Neural progenitor cell (in vitro differentiated cells): ENCODE measurements around the gene DOCK10. TPM values are rescaled to one million over a fixed set of nuclear protein-coding genes. Genes with fewer than 3 reads are reported as not detected.

ENCODE experiments used
- DNase-seq: peaks from one replicate; pipeline ENCODE4 v3.0.0-alpha.2; 2016; ENCODE audit warnings: low spot score
- H2AFZ ChIP-seq: fragments of 200-600 bp; sonication (generic); replicated peaks from 2 replicates; pipeline ENCODE4 v1.6.1; 2016; ENCODE audit warnings: antibody characterized with exemption
- H3F3A ChIP-seq: fragments of 200-600 bp; sonication (generic); 2 replicates; pipeline ENCODE4 v1.6.1; 2016; ENCODE audit warnings: antibody characterized with exemption, low read depth
- H3K27ac ChIP-seq: fragments of 200-600 bp; sonication (generic); 2 replicates; pipeline ENCODE4 v1.5.1; 2016; ENCODE audit warnings: mild to moderate bottlenecking
- H3K27me3 ChIP-seq: fragments of 200-600 bp; sonication (generic); 2 replicates; pipeline ENCODE4 v1.6.1; 2016; ENCODE audit warnings: mild to moderate bottlenecking, moderate library complexity
- H3K36me3 ChIP-seq: fragments of 200-600 bp; sonication (generic); 2 replicates; pipeline ENCODE4 v1.5.1; 2016
- H3K4me1 ChIP-seq: fragments of 200-600 bp; sonication (generic); 2 replicates; pipeline ENCODE4 v1.6.1; 2016; ENCODE audit warnings: mixed run types
- H3K4me2 ChIP-seq: fragments of 200-600 bp; sonication (generic); 2 replicates; pipeline ENCODE4 v1.6.1; 2016
- H3K4me3 ChIP-seq: fragments of 200-600 bp; sonication (generic); 2 replicates; pipeline ENCODE4 v1.5.1; 2016
- H3K79me2 ChIP-seq: fragments of 200-600 bp; sonication (generic); 2 replicates; pipeline ENCODE4 v1.6.1; 2016; ENCODE audit warnings: low read depth
- H3K9ac ChIP-seq: fragments of 200-600 bp; sonication (generic); 2 replicates; pipeline ENCODE4 v1.6.1; 2016
- H3K9me3 ChIP-seq: fragments of 200-600 bp; sonication (generic); 2 replicates; pipeline ENCODE4 v1.5.1; 2016; ENCODE audit warnings: low read depth
- H4K20me1 ChIP-seq: fragments of 200-600 bp; sonication (generic); 2 replicates; pipeline ENCODE4 v1.6.1; 2016; ENCODE audit warnings: low read depth
- H3K27ac Mint-ChIP-seq: 3 replicates; pipeline ENCODE4 v1.8.0; 2021; ENCODE audit warnings: mixed read lengths
- H3K27me3 Mint-ChIP-seq: 2 replicates; pipeline ENCODE4 v1.8.0; 2022; ENCODE audit warnings: low read depth, mild to moderate bottlenecking, inconsistent platforms, moderate library complexity, mixed read lengths; ENCODE audit not compliant: insufficient read depth
- H3K36me3 Mint-ChIP-seq: 3 replicates; pipeline ENCODE4 v1.8.0; 2021; ENCODE audit warnings: mixed read lengths
- H3K4me1 Mint-ChIP-seq: 3 replicates; pipeline ENCODE4 v1.8.0; 2021; ENCODE audit warnings: mixed read lengths
- H3K4me3 Mint-ChIP-seq: 3 replicates; pipeline ENCODE4 v1.8.0; 2021; ENCODE audit warnings: mild to moderate bottlenecking, moderate library complexity, mixed read lengths
- H3K9me3 Mint-ChIP-seq: 3 replicates; pipeline ENCODE4 v1.8.0; 2020; ENCODE audit warnings: mixed read lengths
- CTCF ChIP-seq: fragments of 200-600 bp; sonication (generic); IDR thresholded peaks from 2 replicates; pipeline ENCODE4 v1.5.1; 2017; ENCODE audit warnings: antibody characterized with exemption, mild to moderate bottlenecking
- EZH2 ChIP-seq: fragments of 200-600 bp; sonication (generic); IDR thresholded peaks from 2 replicates; pipeline ENCODE4 v1.6.1; 2017; ENCODE audit warnings: antibody characterized with exemption, mild to moderate bottlenecking, moderate library complexity
- EZH2phosphoT487 ChIP-seq: fragments of 200-600 bp; sonication (generic); IDR thresholded peaks from 2 replicates; pipeline ENCODE4 v1.6.1; 2017; ENCODE audit warnings: antibody characterized with exemption
- total RNA-seq: library from RNA; depleted of rRNA; stranded (reverse); fragments of >200 nt; gene quantifications from 2 replicates; pipeline ENCODE4 v1.2.3, GENCODE V29; 2015; ENCODE audit warnings: low replicate concordance

Gene DOCK10
- total RNA-seq, 1 donor from 2014 or later = 1.1 TPM

DNA sequence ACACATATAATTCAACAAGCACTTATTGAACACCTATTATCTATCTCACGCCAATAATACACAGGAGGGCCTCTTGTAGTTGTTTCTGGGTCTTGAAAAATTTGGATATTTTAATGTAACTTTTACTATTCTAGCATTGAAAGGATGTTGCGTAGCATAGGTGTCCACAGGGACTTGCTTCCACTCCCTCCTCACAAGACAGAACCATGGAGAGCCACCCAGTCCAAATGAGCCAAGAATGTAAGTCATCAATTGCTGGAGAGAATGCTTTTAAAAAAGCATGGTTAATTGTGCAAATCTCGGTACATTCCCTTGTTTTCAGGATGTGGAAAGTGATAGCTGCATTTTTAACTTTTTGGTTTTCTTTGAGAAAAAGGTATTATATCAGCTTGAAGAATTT lies 46.8 kb downstream of the DOCK10 start:
- no peak overlapping the region for H3K27ac ChIP-seq
- no peak overlapping the region for H2AFZ ChIP-seq
- Mint-ChIP-seq H3K4me1 (peaks cover 3% of the 10 kb centered on the region), H3K27ac (no peak overlapping the region), H3K9me3 (no peaks in the 10 kb centered on the region), H3K27me3 (no peaks in the 10 kb centered on the region), H3K4me3 (no peak overlapping the region), H3K36me3 (no peaks in the 10 kb centered on the region)
- no peak overlapping the region for H3K9ac ChIP-seq
- H3K27me3 ChIP-seq = no peaks in the 10 kb centered on the region
- H3K9me3 ChIP-seq = no peaks in the 10 kb centered on the region
- no peaks in the 10 kb centered on the region for H3K36me3 ChIP-seq
- H3K79me2 ChIP-seq = no peaks in the 10 kb centered on the region
- H3K4me2 ChIP-seq = no peak overlapping the region
- H4K20me1 ChIP-seq = no peaks in the 10 kb centered on the region
- DNase-seq = no peak
- TF ChIP-seq CTCF (no peak), EZH2phosphoT487 (no peak), EZH2 (no peak)
- H3F3A ChIP-seq = no peaks in the 10 kb centered on the region
- H3K4me1 ChIP-seq = peaks cover under 1% of the 10 kb centered on the region
- H3K4me3 ChIP-seq = no peak overlapping the region

DNA sequence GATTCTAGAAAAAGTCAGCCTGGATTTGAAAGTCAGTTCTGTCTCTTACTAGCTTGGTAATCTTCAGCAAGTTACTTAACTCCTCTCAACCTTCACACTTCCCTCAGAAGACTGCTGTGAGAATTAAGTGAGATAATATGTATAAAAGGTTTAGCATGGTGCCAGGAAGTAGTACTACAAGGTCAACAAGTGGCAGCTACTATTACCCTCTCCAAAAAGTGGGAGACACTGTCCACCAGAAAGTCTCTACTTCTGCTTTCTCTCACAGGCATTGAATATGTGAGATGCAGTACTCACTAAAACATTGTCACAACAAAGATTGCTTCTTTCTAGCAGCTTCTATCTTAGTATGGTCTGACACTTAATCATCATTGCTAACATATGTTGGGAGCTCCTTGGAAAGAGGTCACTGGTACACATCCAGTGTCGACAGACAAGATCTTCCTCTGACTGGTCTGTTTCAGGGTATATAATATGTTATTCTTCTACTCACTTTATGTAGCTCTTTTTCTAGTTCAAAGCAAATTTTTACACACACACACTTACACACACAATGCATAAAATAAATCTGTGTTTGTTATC lies 47.9 kb downstream of the DOCK10 start:
- Mint-ChIP-seq H3K4me3 (no peak overlapping the region), H3K27ac (no peak overlapping the region), H3K27me3 (no peaks in the 10 kb centered on the region), H3K4me1 (peaks cover 7% of the 10 kb centered on the region), H3K9me3 (no peaks in the 10 kb centered on the region), H3K36me3 (no peaks in the 10 kb centered on the region)
- H3K4me3 ChIP-seq = no peak overlapping the region
- H3K9me3 ChIP-seq = no peaks in the 10 kb centered on the region
- peaks cover 11% of the 10 kb centered on the region for H3K4me1 ChIP-seq
- no peaks in the 10 kb centered on the region for H3K79me2 ChIP-seq
- TF ChIP-seq EZH2 (no peak), CTCF (no peak), EZH2phosphoT487 (no peak)
- no peak overlapping the region for H2AFZ ChIP-seq
- no peak overlapping the region for H3K27ac ChIP-seq
- no peaks in the 10 kb centered on the region for H3F3A ChIP-seq
- no peak overlapping the region for H3K9ac ChIP-seq
- H3K27me3 ChIP-seq = no peaks in the 10 kb centered on the region
- no peaks in the 10 kb centered on the region for H3K36me3 ChIP-seq
- no peak for DNase-seq
- H4K20me1 ChIP-seq = no peaks in the 10 kb centered on the region
- H3K4me2 ChIP-seq = no peak overlapping the region

DNA sequence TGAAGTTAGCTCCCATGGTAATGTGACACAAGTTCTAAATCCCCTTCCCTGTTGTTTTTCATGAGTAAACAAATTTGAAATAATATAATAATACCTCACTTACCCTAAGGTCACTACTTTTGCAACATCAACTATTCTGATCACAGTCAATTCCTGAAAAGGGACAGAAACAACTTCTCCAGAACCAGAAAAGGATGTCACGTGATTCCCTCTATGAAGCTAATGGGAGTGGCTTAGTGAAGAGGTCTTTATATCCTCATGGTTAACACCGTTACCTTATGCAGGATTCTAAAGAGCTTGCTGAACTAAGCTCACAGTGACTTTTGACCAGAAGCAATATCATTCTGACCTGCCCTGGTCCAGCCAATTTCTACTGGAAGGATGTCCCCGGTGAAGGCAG lies 51.6 kb downstream of the DOCK10 start:
- Histone ChIP-seq H3K9me3 (no peaks in the 10 kb centered on the region), H3K79me2 (no peaks in the 10 kb centered on the region), H3K27ac (no peak overlapping the region), H3K4me2 (no peak overlapping the region), H3K9ac (no peak overlapping the region), H3K36me3 (no peaks in the 10 kb centered on the region), H4K20me1 (no peaks in the 10 kb centered on the region), H3K4me3 (no peak overlapping the region), H3K4me1 (peaks cover 13% of the 10 kb centered on the region), H3F3A (no peaks in the 10 kb centered on the region), H3K27me3 (no peaks in the 10 kb centered on the region), H2AFZ (no peak overlapping the region)
- H3K27me3 Mint-ChIP-seq = no peaks in the 10 kb centered on the region
- no peak overlapping the region for H3K4me3 Mint-ChIP-seq
- H3K36me3 Mint-ChIP-seq = no peaks in the 10 kb centered on the region
- H3K9me3 Mint-ChIP-seq = no peaks in the 10 kb centered on the region
- H3K27ac Mint-ChIP-seq = no peak overlapping the region
- H3K4me1 Mint-ChIP-seq = peaks cover 8% of the 10 kb centered on the region
- TF ChIP-seq CTCF (no peak), EZH2 (no peak), EZH2phosphoT487 (no peak)
- no peak for DNase-seq
